GM12878 (cell line): ENCODE data around the gene DLG2. TPM values are rescaled to one million over a fixed set of nuclear protein-coding genes. Genes with fewer than 3 reads are reported as not detected.

ENCODE experiments used
- HDAC2 ChIP-seq: fragments of 200-600 bp; sonication (generic); IDR thresholded peaks from 2 replicates; pipeline ENCODE4 v1.6.1; 2017
- HSF1 ChIP-seq: fragments of 150-350 bp; IDR thresholded peaks from 2 replicates; pipeline ENCODE4 v1.6.1; 2014; ENCODE audit warnings: mild to moderate bottlenecking, low read depth, low read length
- JUND ChIP-seq: IDR thresholded peaks from 2 replicates; pipeline ENCODE4 v1.6.1; 2012; ENCODE audit warnings: low read depth, mild to moderate bottlenecking, low read length, improper control_type of control experiment, moderate library complexity
- NFXL1 ChIP-seq: fragments of 450-650 bp; IDR thresholded peaks from 2 replicates; pipeline ENCODE4 v1.6.1; 2017; ENCODE audit warnings: antibody characterized with exemption, mild to moderate bottlenecking, borderline replicate concordance
- PAX8 ChIP-seq: fragments of 450-650 bp; IDR thresholded peaks from 2 replicates; pipeline ENCODE4 v1.6.1; 2017; ENCODE audit warnings: mild to moderate bottlenecking, moderate library complexity
- POLR2A ChIP-seq: IDR thresholded peaks from 2 replicates; pipeline ENCODE4 v1.6.1; 2011; ENCODE audit warnings: low read depth, mild to moderate bottlenecking, low read length
- RELB ChIP-seq: fragments of 450-650 bp; IDR thresholded peaks from 2 replicates; pipeline ENCODE4 v1.6.1; 2017; ENCODE audit warnings: low read depth, mild to moderate bottlenecking, moderate library complexity
- polyA plus RNA-seq, 11 experiments: library from polyadenylated mRNA; depleted of rRNA in 4 of 11; unstranded in 6 of 11; stranded (reverse) in 5 of 11; fragments of >200 nt; fragmentation: Nextera tagmentation in 4 of 11; fragmentation: Illumina TruSeq in 1 of 11; extraction: Ambion mirVana in 4 of 11; extraction: Trizol in 1 of 11; gene quantifications; 1 replicate in 1 of 11; 2 replicates in 10 of 11; pipeline versions ENCODE4 v1.2.1 to v1.2.3, GENCODE V29; 2011 to 2016; ENCODE audit warnings: inconsistent platforms in 2 of 11, missing spikeins in 2 of 11, low read depth in 1 of 11
- total RNA-seq, 4 experiments: library from RNA; depleted of rRNA in 3 of 4; stranded (reverse); fragments of >200 nt in 3 of 4; fragmentation: Illumina TruSeq in 1 of 4; extraction: Trizol in 1 of 4; gene quantifications; 2 replicates each; pipeline versions ENCODE4 v1.2.1 to v1.2.3, GENCODE V29; 2013 to 2021
- TF ChIP-seq, protein P1 (sequence below): fragments of 450-650 bp; formaldehyde crosslinking; IDR thresholded peaks from 2 replicates; pipeline ENCODE4 v1.4.0; 2020; ENCODE audit warnings: mild to moderate bottlenecking, moderate library complexity

Gene DLG2
- total and polyA plus RNA-seq, 10 of the 15 experiments (the other 5 are each of a cell fraction or from before 2014, with no cell fraction given), result 0.09 to 0.98 (median 0.35) TPM

DNA sequence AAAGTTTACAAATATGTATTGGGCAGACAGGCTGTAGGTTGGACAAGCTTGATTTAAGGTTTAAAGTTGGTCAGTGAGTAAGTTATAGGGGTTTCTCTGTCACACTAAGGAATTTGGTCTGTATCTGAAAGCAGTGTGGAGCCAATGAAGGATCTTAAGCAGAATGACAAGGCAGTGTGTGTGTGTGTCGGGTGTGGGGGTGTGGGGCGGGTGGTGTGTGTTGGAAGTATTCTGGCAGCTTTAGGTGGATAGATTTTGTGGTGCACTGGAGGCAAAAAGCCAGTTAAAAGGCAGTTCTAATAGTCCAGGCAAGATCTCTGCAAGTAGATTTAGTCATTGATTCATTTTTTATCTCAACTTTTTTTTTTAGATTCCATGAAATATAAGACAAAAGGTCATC, 1334.2 kb downstream of the DLG2 start (continued):
- TF ChIP-seq RELB (no peak), NFXL1 (no peak), HSF1 (no peak), PAX8 (no peak), HDAC2 (no peak), JUND (no peak), POLR2A (no peak)
- TF ChIP-seq, protein P1, sequence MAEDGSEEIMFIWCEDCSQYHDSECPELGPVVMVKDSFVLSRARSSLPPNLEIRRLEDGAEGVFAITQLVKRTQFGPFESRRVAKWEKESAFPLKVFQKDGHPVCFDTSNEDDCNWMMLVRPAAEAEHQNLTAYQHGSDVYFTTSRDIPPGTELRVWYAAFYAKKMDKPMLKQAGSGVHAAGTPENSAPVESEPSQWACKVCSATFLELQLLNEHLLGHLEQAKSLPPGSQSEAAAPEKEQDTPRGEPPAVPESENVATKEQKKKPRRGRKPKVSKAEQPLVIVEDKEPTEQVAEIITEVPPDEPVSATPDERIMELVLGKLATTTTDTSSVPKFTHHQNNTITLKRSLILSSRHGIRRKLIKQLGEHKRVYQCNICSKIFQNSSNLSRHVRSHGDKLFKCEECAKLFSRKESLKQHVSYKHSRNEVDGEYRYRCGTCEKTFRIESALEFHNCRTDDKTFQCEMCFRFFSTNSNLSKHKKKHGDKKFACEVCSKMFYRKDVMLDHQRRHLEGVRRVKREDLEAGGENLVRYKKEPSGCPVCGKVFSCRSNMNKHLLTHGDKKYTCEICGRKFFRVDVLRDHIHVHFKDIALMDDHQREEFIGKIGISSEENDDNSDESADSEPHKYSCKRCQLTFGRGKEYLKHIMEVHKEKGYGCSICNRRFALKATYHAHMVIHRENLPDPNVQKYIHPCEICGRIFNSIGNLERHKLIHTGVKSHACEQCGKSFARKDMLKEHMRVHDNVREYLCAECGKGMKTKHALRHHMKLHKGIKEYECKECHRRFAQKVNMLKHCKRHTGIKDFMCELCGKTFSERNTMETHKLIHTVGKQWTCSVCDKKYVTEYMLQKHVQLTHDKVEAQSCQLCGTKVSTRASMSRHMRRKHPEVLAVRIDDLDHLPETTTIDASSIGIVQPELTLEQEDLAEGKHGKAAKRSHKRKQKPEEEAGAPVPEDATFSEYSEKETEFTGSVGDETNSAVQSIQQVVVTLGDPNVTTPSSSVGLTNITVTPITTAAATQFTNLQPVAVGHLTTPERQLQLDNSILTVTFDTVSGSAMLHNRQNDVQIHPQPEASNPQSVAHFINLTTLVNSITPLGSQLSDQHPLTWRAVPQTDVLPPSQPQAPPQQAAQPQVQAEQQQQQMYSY (CRISPR knock-in tag), result no peak
